ENCODE results near the gene PARD3B. TPM values are rescaled to one million over a fixed set of nuclear protein-coding genes. Genes with fewer than 3 reads are reported as not detected.

PARD3B gene
- total RNA-seq, 1 donor, result 53.1 TPM

GRCh38 chr2:205017381-205017780 lies 472.1 kb downstream of the PARD3B start:
- no peak overlapping the region for H3K4me3 ChIP-seq (ENCODE audit: low read depth, low read length)
- DNase-seq (ENCODE audit: low read depth), result no peak
- no peak for TF ChIP-seq CTCF (IDR thresholded peaks at IDR 0.05; ENCODE audit: insufficient read depth, low read depth, low read length)

DNA sequence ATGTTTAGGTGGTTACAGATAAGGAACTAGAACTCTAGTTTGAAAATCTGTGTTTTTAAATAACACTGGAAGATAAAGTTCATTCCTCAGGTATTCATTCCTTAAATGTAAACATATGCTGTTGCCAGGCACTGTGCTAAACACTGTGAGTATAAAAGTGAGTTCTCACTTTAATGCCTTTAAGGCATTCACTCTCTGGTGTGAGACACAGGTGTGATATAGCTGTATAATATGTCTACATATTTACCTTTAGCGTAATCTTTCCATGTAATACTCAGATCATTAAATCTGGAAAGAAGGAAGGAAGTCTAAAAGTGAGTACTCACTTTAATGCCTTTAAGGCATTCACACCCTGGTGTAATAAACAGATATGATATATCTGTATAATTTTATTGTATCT lies 472.6 kb downstream of the PARD3B start:
- TF ChIP-seq CTCF (IDR thresholded peaks at IDR 0.05; ENCODE audit: insufficient read depth, low read depth, low read length), result no peak
- no peak overlapping the region for H3K4me3 ChIP-seq (ENCODE audit: low read depth, low read length)
- no peak for DNase-seq (ENCODE audit: low read depth)

DNA sequence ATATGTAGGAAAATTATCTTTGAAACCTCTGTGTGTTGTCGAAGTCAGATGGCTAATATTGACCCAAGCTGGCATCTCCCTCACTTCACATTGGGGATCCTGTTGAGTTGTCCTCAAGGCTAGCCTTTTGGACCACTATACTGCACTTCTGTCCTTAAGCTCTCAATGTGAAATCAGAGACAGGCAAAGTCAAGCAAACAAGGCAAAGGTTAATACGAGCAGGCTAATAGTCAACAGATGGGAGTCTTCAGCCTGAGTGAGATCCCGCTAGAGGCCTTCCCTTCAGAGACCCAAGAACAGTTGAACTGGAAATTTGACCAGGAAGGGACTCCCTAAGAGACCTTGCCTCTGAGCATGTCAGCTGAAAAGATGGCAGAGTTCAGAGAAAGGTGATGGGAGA lies 475.4 kb downstream of the PARD3B start:
- DNase-seq (ENCODE audit: low read depth), result no peak
- no peak for TF ChIP-seq CTCF (IDR thresholded peaks at IDR 0.05; ENCODE audit: insufficient read depth, low read depth, low read length)
- H3K4me3 ChIP-seq (ENCODE audit: low read depth, low read length), result no peak overlapping the region

DNA sequence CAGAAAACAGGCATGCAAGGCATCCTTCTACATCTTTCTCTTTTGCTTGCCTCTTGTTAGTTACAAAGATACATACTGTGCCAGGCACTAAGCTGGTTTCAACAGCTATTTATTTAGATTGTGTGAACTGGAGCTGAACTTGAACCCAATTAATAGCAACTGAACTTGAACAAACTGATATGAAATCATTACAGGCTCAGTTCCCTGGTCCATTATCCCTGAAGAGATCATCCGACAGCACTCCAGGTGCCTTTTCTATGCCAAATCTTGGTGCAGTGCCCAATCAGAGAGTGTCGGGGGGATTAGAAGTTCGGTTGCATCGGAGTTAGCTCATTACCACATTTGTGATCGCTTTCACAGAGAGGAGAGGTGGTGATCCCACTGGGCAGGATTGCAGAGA lies 477.6 kb downstream of the PARD3B start:
- TF ChIP-seq CTCF (IDR thresholded peaks at IDR 0.05; ENCODE audit: insufficient read depth, low read depth, low read length), result no peak
- no peak overlapping the region for H3K4me3 ChIP-seq (ENCODE audit: low read depth, low read length)
- DNase-seq (ENCODE audit: low read depth), result no peak

DNA sequence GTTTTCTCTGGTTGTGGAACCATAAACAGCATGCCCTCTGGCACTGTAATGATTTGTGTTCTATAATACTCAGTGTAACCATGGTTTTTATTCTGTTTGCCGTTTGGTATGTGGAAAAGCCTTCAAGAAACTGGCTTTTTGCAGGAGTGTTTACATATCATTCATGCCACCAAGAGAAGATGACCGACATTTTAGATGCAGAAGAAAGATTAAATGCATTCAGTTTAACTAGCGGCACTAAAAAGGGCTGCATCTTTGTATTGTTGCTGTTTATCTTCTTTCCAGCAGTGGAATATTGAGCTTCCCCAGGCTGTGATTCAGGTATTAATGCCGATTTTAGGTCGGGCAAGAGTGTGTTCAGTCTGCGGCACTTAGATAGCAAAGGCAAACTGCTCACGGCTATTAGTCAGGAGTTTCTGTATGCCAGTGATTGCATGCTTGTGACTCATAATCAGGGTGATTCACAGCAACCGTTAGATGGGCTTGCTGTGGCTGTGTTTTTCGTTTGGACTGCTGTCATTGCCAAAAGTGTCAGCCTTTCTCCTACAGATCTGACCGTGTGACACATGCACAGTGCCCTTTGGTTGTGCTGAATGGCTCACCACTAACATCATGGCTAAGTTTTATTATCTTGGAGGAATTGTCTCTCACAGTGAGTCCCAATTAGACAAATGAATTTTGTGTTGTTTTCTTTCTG lies 479.7 kb downstream of the PARD3B start:
- peak; percentile 93 for DNase-seq (ENCODE audit: low read depth)
- TF ChIP-seq CTCF (IDR thresholded peaks at IDR 0.05; ENCODE audit: insufficient read depth, low read depth, low read length), result no peak
- peak overlapping the region; percentile 47 for H3K4me3 ChIP-seq (ENCODE audit: low read depth, low read length)

GRCh38 chr2:205025580-205026240 lies 480.4 kb downstream of the PARD3B start:
- TF ChIP-seq CTCF (IDR thresholded peaks at IDR 0.05; ENCODE audit: insufficient read depth, low read depth, low read length), result no peak
- H3K4me3 ChIP-seq (ENCODE audit: low read depth, low read length), result peak overlapping the region; percentile 47
- peak; percentile 48 for DNase-seq (ENCODE audit: low read depth)
